ENCODE data around the gene COX4I2.

- TF ChIP-seq CTCF (IDR thresholded peaks at IDR 0.05; ENCODE audit: insufficient read depth, low read length) (no peak), POLR2AphosphoS5 (IDR thresholded peaks at IDR 0.05; ENCODE audit: low read depth) (no peak)
Measured at GRCh38 chr20:31666258-31667042, 28.7 kb downstream of the COX4I2 start.

All from HL-60 (cell line).